Measurements from ENCODE around the gene SKOR1.
A peak's percentile ranks its signal among the peaks of the same experiment; 100 is the strongest.

Gene SKOR1

DNA sequence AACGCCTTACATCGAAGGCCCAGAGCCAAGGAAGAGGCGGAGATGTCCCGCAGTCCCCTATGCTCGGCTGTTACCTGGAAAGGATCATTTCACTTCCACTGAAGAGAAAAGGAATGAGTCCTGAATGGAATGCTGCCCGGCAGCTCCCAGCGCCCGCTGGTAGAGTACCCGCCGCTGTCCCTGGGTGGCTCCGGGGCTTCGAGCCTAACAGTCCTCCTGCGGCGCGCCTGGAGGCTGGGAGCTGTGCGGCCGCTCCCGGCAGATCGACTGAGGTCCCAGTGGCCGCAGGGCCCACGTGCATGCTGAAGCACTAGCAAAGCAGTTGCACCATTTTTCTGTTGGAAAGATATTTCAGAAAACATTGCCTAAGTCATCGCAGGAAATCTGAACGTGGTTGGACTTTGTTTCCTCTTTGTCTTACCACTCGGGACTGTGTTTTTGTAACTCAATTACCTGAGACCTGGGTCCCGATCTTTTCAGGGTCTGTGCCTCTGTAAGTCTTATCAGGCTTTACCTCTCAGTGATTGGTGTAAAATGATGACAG, 13.6 kb downstream of the SKOR1 start:
- H3K27ac ChIP-seq: no peak overlapping the region
- peak; percentile 35 for DNase-seq
- H3K27me3 ChIP-seq (ENCODE audit: insufficient read depth, low read depth, severe bottlenecking): peaks cover 24% of the 10 kb centered on the region
- H3K36me3 ChIP-seq: no peaks in the 10 kb centered on the region
- TF ChIP-seq, protein P1, sequence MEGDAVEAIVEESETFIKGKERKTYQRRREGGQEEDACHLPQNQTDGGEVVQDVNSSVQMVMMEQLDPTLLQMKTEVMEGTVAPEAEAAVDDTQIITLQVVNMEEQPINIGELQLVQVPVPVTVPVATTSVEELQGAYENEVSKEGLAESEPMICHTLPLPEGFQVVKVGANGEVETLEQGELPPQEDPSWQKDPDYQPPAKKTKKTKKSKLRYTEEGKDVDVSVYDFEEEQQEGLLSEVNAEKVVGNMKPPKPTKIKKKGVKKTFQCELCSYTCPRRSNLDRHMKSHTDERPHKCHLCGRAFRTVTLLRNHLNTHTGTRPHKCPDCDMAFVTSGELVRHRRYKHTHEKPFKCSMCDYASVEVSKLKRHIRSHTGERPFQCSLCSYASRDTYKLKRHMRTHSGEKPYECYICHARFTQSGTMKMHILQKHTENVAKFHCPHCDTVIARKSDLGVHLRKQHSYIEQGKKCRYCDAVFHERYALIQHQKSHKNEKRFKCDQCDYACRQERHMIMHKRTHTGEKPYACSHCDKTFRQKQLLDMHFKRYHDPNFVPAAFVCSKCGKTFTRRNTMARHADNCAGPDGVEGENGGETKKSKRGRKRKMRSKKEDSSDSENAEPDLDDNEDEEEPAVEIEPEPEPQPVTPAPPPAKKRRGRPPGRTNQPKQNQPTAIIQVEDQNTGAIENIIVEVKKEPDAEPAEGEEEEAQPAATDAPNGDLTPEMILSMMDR (IDR thresholded peaks at IDR 0.05; ENCODE audit: low read depth, low read length): no peak
- H3K9me3 ChIP-seq (ENCODE audit: severe bottlenecking): no peaks in the 10 kb centered on the region
- H3K4me3 ChIP-seq (ENCODE audit: low read depth, low read length): peak overlapping the region; percentile 95

DNA sequence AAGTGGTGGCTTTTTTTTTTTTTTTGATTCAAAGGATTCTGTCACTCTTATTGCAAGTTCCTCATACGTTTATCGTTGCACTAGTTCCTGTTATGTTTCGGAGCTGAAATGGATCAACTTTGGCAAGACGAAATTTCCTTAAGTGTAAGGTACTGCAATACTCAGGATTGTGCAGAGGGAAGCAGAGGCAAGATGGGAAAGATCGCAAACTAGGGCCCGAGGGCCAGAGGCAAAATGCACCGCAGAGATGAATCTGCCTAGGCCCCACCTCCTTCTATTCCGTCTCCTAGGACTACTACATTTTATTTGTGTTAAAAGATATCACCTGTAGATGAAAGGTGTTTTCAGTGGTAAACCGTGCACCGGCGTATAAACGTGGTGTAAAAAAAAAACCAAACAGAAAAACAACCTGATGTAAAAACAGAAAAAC, 14.2 kb downstream of the SKOR1 start:
- Histone ChIP-seq H3K36me3 (no peaks in the 10 kb centered on the region), H3K27ac (peak overlapping the region; percentile 92; the same call in 1 of the 2 replicates), H3K27me3 (ENCODE audit: insufficient read depth, low read depth, severe bottlenecking) (peaks cover 18% of the 10 kb centered on the region), H3K9me3 (ENCODE audit: severe bottlenecking) (no peaks in the 10 kb centered on the region), H3K4me3 (ENCODE audit: low read depth, low read length) (peak overlapping the region; percentile 95)
- TF ChIP-seq, protein P1 (IDR thresholded peaks at IDR 0.05; ENCODE audit: low read depth, low read length): no peak
- DNase-seq: peak; percentile 39

DNA sequence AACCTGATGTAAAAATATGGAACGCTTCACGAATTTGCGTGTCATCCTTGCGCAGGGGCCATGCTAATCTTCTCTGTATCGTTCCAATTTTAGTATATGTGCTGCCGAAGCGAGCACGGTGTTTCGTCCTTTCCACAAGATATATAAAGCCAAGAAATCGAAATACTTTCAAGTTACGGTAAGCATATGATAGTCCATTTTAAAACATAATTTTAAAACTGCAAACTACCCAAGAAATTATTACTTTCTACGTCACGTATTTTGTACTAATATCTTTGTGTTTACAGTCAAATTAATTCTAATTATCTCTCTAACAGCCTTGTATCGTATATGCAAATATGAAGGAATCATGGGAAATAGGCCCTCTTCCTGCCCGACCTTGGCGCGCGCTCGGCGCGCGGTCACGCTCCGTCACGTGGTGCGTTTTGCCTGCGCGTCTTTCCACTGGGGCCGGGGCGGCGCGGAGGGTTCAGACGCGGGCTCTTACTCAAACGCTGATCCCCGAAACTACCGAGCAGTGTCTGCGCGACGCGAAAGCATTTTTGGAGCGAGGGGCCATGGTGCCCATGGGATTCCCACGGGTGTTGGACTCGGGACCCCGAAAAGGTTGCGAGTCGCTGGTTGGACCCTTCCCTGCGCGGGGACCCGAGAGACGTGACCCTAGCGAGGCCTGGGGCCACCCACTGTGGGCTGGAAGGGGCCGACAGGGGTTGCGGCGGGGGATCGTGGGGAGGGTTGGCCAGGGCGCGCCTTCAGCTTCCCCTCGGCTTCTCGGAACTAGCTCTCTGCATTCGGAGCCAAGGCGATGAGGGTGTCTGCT, 14.8 kb downstream of the SKOR1 start, which contains the start of gene RNU6-1:
Gene RNU6-1 (minus strand): TSS at position 117 of the 820 bp plus-strand sequence.
- H3K27ac ChIP-seq: peak within 1 kb of the TSS; percentile 92
- TF ChIP-seq, protein P1 (IDR thresholded peaks at IDR 0.05; ENCODE audit: low read depth, low read length): no peak
- H3K36me3 ChIP-seq: no peaks in the 10 kb centered on the region
- peak; percentile 94 for DNase-seq
- no peaks in the 10 kb centered on the region for H3K9me3 ChIP-seq (ENCODE audit: severe bottlenecking)
- peaks cover 12% of the 10 kb centered on the region for H3K27me3 ChIP-seq (ENCODE audit: insufficient read depth, low read depth, severe bottlenecking)
- peak within 1 kb of the TSS; percentile 95 for H3K4me3 ChIP-seq (ENCODE audit: low read depth, low read length)

DNA sequence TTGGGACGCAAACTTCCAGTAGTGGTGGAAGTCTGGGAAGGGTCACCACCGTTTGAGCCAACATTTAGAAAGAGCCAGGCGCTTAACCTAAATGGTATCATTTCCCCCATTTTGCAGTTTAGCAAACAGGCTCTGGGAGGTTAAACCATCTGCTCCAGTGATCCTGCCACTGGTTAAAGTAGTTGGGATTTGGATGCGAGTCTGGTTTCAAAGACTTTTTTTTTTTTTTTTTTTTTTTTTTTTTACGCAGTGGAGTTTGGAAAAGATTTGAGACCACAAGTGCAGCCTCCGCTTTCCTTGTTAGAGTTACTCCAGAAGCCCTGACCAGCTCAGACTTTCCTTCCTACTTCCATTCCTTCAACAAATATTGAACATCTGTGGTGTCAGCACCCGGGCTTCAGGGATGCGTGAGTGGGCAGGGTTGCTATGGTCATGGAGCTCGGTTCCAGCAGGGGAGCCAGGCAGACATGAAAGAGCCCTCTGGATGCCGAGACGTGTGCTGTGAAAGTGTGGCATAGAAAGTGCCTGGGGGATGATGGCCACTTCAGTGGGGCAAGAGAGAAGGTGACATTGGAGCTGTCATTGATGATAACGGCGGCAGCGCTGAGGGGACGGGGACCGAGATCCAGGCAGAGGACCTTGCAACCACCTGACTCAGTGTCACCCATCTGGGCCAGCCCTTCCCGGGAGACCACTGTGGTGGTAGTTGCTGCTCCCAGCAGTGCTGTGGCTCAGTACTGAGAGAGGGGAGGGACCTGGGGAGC, 15.6 kb downstream of the SKOR1 start:
- H3K36me3 ChIP-seq: no peaks in the 10 kb centered on the region
- H3K27me3 ChIP-seq (ENCODE audit: insufficient read depth, low read depth, severe bottlenecking): peaks cover 4% of the 10 kb centered on the region
- peak overlapping the region; percentile 95 for H3K4me3 ChIP-seq (ENCODE audit: low read depth, low read length)
- H3K27ac ChIP-seq: peak overlapping the region; percentile 92
- H3K9me3 ChIP-seq (ENCODE audit: severe bottlenecking): no peaks in the 10 kb centered on the region
- DNase-seq: peak; percentile 46
- TF ChIP-seq, protein P1 (IDR thresholded peaks at IDR 0.05; ENCODE audit: low read depth, low read length): no peak

DNA sequence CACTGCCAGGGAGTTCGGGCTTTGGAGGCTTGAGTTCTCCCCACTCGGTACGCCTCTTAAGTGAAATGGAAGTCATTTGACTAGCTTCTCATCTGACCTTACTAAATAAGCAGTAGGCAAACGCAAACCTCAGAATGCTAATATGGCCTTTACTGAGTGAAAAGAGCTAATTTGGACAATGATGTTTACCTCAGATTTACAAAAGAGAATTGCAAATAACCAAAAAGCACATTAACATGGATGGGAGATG, 16.1 kb downstream of the SKOR1 start:
- TF ChIP-seq, protein P1 (IDR thresholded peaks at IDR 0.05; ENCODE audit: low read depth, low read length): no peak
- DNase-seq: no peak
- Histone ChIP-seq H3K4me3 (ENCODE audit: low read depth, low read length) (peak overlapping the region; percentile 95), H3K27me3 (ENCODE audit: insufficient read depth, low read depth, severe bottlenecking) (no peaks in the 10 kb centered on the region), H3K36me3 (no peaks in the 10 kb centered on the region), H3K27ac (no peak overlapping the region), H3K9me3 (ENCODE audit: severe bottlenecking) (no peaks in the 10 kb centered on the region)
